Cardiac muscle cell (in vitro differentiated cells and primary cell): Measurements from ENCODE around the gene TMPRSS11E. TPM values are rescaled to one million over a fixed set of nuclear protein-coding genes. Genes with fewer than 3 reads are reported as not detected.
"Not testable (repeated sequence)": the region's sequence is repeated elsewhere in the genome, so short reads cannot be mapped to it uniquely, and the experiment has no call there.

Experiments
- DNase-seq, 2 donors: peaks; one replicate each; pipeline versions ENCODE4 v3.0.0 to v3.0.0-alpha.2; 2010 to 2017; ENCODE audit warnings: low read depth in 1 of 2, low spot score in 1 of 2
- H3K27ac ChIP-seq: fragments of 200-600 bp; sonication (generic); 2 replicates; pipeline ENCODE4 v1.5.1; 2016
- H3K27me3 ChIP-seq: fragments of 200-600 bp; sonication (generic); 2 replicates; pipeline ENCODE4 v1.6.0; 2016; ENCODE audit warnings: control low read depth
- H3K36me3 ChIP-seq: fragments of 200-600 bp; sonication (generic); 2 replicates; pipeline ENCODE4 v1.5.1; 2016; ENCODE audit warnings: control low read depth
- H3K4me1 ChIP-seq: fragments of 200-600 bp; sonication (generic); 2 replicates; pipeline ENCODE4 v1.8.1; 2017; ENCODE audit warnings: low read depth, mild to moderate bottlenecking, mixed run types
- H3K4me3 ChIP-seq: fragments of 200-600 bp; sonication (generic); 2 replicates; pipeline ENCODE4 v1.5.1; 2016; ENCODE audit warnings: mild to moderate bottlenecking
- H3K9me3 ChIP-seq: fragments of 200-600 bp; sonication (generic); 2 replicates; pipeline ENCODE4 v1.5.1; 2017; ENCODE audit warnings: low read depth, mild to moderate bottlenecking, control low read depth
- polyA plus RNA-seq: library from polyadenylated mRNA; unstranded; fragments of >200 nt; fragmentation: Nextera tagmentation; extraction: Ambion mirVana; gene quantifications from 2 replicates; pipeline ENCODE4 v1.2.1, GENCODE V29; 2016
- total RNA-seq: library from RNA; depleted of rRNA; stranded (reverse); fragments of >200 nt; gene quantifications from 2 replicates; pipeline ENCODE4 v1.2.3, GENCODE V29; 2016
- TF ChIP-seq, protein P1 (sequence below): IDR thresholded peaks from 2 replicates; pipeline ENCODE4 v1.5.1; 2012; ENCODE audit warnings: low read depth, mild to moderate bottlenecking, low read length

TMPRSS11E gene
- total and polyA plus RNA-seq, 2 experiments from 2014 or later = not detected

DNA sequence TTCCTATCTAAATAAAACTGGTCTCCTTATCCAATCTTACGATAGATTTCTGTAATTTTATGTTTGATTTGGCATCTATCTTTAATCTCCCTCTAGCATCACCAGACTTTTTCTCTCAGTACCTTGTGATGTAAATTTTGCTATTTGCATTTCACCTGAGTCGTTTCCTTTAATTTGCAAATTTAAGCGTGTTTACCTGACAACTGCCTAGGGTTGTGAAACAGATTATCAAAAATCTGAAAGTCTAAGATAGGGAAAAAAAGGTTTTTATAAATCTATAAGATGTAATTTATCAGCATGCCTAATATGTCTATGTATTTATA is 39.4 kb upstream of the TMPRSS11E start:
- DNase-seq = no peak
- H3K27ac ChIP-seq = no peak overlapping the region
- H3K27me3 ChIP-seq = no peaks in the 10 kb centered on the region

DNA sequence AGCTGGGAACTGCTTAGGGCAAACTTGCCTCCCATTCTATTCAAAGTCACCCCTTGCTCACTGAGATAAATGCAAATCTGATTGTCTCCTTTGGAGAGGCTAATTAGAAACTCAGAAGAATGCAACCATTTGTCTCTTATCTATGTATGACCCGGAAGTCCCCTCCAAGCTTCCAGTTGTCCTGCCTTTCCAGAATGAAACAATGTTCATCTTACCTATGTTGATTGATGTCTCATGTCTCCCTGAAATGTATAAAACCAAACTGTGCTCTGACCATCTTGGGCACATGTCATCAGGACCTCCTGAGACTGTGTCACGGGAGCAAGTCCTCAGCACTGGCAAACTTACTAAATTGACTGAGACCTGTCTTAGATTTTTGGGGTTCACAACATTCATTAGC is 37.1 kb upstream of the TMPRSS11E start:
- no peak for DNase-seq
- H3K4me1 ChIP-seq = peaks cover 5% of the 10 kb centered on the region
- TF ChIP-seq, protein P1, sequence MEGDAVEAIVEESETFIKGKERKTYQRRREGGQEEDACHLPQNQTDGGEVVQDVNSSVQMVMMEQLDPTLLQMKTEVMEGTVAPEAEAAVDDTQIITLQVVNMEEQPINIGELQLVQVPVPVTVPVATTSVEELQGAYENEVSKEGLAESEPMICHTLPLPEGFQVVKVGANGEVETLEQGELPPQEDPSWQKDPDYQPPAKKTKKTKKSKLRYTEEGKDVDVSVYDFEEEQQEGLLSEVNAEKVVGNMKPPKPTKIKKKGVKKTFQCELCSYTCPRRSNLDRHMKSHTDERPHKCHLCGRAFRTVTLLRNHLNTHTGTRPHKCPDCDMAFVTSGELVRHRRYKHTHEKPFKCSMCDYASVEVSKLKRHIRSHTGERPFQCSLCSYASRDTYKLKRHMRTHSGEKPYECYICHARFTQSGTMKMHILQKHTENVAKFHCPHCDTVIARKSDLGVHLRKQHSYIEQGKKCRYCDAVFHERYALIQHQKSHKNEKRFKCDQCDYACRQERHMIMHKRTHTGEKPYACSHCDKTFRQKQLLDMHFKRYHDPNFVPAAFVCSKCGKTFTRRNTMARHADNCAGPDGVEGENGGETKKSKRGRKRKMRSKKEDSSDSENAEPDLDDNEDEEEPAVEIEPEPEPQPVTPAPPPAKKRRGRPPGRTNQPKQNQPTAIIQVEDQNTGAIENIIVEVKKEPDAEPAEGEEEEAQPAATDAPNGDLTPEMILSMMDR = no peak
- H3K27me3 ChIP-seq = no peaks in the 10 kb centered on the region
- H3K27ac ChIP-seq = no peak overlapping the region
- no peaks in the 10 kb centered on the region for H3K9me3 ChIP-seq
- H3K36me3 ChIP-seq = no peaks in the 10 kb centered on the region
- H3K4me3 ChIP-seq = no peak overlapping the region

More for the DNA sequence above, 39.4 kb upstream of the TMPRSS11E start:
- TF ChIP-seq, protein P1 = no peak
- no peaks in the 10 kb centered on the region for H3K36me3 ChIP-seq
- H3K4me1 ChIP-seq = peaks cover 5% of the 10 kb centered on the region
- H3K9me3 ChIP-seq = no peaks in the 10 kb centered on the region
- H3K4me3 ChIP-seq = no peak overlapping the region

DNA sequence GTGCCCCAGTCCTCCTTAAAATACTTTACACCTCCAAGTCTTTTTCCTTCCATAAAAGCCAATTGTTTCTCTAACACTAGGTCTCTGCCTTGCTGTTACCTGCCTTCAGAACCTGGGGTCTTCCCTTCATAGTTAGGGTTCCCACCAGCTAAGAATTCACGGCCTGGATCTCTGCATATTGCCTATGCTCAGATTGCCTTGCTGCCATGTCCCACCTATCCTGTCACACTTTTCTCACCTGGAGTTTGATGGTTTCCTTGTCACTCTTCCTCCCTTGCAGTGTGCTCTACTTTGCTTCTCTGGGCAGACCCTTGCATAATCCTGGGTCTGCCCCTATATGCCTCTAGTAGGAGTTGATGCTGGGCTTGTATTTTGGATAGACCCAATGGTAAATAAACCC is 36.6 kb upstream of the TMPRSS11E start:
- Histone ChIP-seq H3K4me1 (peaks cover 5% of the 10 kb centered on the region), H3K9me3 (no peaks in the 10 kb centered on the region), H3K27ac (no peak overlapping the region), H3K36me3 (no peaks in the 10 kb centered on the region), H3K27me3 (no peaks in the 10 kb centered on the region), H3K4me3 (no peak overlapping the region)
- TF ChIP-seq, protein P1 = no peak
- no peak for DNase-seq

DNA sequence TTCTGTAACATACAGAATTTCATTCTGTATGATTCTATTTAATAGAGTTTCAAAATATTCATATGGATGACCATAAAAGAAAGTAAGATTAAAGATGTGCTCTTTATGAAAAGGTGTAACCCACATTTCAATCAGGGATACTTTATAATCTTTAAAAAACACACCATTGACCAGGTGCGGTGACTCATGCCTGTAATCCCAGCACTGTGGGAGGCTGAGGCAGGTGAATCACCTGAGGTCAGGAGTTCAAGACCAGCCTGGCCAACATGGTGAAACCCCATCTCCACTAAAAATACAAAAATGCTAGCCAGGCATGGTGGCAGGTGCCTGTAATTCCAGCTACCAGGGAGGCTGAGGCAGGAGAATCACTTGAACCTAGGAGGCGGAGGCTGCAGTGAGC is 35.2 kb upstream of the TMPRSS11E start:
- H3K27me3 ChIP-seq, DNase-seq, H3K9me3 ChIP-seq: not testable (repeated sequence)

DNA sequence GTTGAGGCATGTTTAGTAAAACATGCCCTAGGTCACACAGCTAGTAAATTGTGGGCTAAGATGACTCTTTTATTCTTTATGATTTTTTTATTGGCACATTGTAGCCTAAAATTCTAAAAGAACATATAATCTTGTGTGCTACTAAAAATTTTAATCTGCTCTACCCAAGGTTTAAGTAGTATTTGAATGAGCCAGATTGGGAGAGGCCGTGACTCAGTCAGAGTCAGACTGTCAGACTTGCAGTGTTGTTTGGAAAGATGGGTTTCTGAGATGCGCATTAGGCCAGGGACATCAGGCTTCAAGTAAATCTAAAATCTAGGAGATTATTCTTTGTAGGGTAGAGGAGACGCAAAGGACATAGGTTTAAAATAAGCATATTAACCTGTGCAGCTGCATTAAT is 30.7 kb upstream of the TMPRSS11E start:
- Histone ChIP-seq H3K36me3 (no peaks in the 10 kb centered on the region), H3K9me3 (no peaks in the 10 kb centered on the region)

More for the DNA sequence above, 35.2 kb upstream of the TMPRSS11E start:
- not testable (repeated sequence) for H3K4me3 ChIP-seq, H3K36me3 ChIP-seq, H3K4me1 ChIP-seq, H3K27ac ChIP-seq

DNA sequence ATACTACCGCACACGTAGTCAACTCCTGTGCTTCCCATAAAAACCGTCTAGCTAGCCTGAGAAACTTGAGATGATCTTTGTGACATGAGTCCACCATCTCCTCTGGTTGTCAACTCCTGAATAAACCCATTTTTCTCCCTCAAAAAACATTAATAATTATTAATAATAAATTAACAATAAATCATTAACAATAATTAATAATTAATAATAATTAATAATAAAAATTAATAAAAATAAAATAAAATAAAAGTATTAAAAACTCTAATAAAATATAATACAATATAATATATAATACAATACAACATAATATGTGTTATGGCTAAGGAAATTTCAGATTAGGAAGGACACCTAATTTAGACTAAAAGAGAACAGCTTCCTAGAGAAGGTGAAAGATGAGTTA is 20.7 kb upstream of the TMPRSS11E start:
- Histone ChIP-seq H3K9me3 (no peaks in the 10 kb centered on the region), H3K4me1 (no peaks in the 10 kb centered on the region), H3K27ac (no peak overlapping the region), H3K36me3 (no peaks in the 10 kb centered on the region), H3K27me3 (no peaks in the 10 kb centered on the region), H3K4me3 (no peak overlapping the region)
- TF ChIP-seq, protein P1 = no peak
- DNase-seq = no peak

More for the DNA sequence above, 30.7 kb upstream of the TMPRSS11E start:
- no peaks in the 10 kb centered on the region for H3K27me3 ChIP-seq
- H3K4me1 ChIP-seq = no peaks in the 10 kb centered on the region
- H3K27ac ChIP-seq = no peak overlapping the region
- no peak for DNase-seq
- TF ChIP-seq, protein P1 = no peak
- H3K4me3 ChIP-seq = no peak overlapping the region
